ENCODE data around the gene POU2AF1.

DNA sequence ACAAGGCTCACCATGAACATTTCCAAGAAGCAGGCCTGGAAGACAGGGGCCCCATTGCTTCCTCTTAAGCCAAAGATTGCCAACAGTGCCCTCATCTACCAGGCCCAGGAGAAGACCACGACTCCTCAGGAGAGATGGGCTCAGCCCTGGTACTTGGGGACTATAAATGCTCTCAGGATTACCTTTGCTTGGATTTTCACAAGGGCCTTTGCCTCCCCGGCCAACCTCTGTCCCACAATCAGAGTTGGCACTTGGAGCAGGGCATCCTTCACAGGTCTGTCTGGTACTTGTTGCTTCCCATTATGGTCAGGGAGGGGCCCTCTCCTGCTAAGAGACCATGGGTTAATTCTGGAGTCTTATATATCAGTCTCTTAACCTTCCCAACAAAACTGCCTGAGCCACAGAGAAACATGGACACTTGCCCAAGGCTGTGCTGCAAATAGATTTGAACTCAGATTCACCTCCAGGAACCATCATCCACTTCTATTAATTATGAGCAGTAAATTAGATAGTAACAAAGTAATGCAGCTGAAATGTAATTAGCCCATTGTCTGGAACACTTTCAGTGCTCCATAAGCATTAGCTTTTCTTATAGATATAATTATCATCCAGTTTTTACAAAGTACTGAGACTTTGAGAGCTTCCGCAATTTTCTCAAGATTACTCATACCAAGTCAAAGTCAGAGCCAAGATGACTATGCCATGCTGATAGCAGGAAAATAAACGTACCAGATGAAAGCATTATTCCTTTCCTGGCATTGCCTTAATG, 47.2 kb downstream of the POU2AF1 start:
- TF ChIP-seq, protein P1, sequence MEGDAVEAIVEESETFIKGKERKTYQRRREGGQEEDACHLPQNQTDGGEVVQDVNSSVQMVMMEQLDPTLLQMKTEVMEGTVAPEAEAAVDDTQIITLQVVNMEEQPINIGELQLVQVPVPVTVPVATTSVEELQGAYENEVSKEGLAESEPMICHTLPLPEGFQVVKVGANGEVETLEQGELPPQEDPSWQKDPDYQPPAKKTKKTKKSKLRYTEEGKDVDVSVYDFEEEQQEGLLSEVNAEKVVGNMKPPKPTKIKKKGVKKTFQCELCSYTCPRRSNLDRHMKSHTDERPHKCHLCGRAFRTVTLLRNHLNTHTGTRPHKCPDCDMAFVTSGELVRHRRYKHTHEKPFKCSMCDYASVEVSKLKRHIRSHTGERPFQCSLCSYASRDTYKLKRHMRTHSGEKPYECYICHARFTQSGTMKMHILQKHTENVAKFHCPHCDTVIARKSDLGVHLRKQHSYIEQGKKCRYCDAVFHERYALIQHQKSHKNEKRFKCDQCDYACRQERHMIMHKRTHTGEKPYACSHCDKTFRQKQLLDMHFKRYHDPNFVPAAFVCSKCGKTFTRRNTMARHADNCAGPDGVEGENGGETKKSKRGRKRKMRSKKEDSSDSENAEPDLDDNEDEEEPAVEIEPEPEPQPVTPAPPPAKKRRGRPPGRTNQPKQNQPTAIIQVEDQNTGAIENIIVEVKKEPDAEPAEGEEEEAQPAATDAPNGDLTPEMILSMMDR (IDR thresholded peaks at IDR 0.05; ENCODE audit: low read depth, low read length, poor library complexity, severe bottlenecking) = no peak
- no peak for TF ChIP-seq EZH2phosphoT487 (IDR thresholded peaks at IDR 0.05; ENCODE audit: borderline replicate concordance, low read length)

All from DOHH2 (cell line).